ENCODE data around the gene MAPK1IP1L.
A peak's percentile ranks its signal among the peaks of the same experiment; 100 is the strongest.

Gene MAPK1IP1L

DNA sequence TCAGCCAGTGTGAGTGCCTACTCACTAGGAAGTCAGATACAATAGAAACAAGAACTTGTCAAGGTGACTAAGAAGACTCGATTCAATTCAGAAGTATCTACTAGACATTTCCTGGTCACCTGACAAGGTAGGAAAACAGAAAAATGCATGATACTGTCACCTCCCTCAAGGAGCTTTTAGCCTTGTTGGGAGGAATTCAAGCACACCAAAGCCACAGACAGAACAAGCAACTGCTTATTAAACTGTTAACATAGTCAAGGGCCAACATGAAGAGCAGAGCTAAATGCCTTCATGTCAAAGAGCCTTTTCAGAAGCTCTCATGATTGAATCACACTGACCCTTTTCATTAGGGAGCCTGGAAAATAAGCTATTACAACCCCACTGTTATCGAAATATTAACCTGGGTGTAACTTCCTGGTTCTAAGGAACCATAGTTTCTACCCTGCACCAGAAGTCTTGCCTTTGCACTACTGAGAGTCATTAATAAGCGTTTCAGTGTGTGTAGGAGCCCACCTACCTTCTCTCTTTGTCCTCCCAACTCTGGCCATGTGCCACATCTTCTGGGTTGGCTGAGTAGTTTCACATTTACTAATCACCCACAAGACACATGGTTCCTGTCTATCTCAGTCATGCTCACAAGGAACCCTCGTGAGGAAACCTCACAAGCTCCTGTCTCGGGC, 46.6 kb downstream of the MAPK1IP1L start:
- DNase-seq (ENCODE audit: low spot score), result no peak

DNA sequence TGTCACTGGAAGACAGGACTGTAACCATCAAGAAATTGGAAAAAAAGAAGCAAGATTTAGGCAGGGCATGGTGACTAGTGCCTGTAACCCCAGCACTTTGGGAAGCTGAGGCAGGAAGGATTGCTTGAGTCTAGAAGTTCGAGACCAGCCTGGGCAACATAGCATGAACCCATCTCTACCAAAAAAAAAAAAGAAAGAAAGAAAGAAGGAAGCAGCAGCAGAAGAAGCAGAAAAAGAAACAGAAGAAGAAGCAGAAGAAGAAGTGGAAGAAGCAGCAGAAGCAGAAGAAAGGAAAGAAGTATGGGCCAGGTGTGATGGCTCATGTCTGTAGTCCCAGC, 47.1 kb downstream of the MAPK1IP1L start:
- DNase-seq (ENCODE audit: low spot score), result no peak

DNA sequence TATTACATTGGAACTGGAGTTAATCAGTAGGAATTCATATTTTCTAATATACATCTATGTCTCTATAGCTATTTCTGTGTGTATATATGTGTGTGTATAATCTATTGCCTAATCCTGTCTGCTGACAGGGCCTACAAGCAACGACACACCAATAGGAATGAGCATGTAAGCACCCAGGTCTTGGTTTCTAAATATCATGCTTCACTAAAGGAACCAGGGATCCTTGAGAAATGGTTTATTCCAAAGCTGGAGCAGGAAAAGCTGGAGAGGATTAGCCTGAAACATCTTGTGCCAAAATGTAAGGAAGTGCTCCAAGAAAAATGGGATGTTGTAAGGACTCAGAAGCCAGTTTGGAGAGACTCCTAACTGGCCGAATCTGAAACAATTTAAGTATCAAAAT, 48.3 kb downstream of the MAPK1IP1L start:
- DNase-seq (ENCODE audit: low spot score), result no peak

DNA sequence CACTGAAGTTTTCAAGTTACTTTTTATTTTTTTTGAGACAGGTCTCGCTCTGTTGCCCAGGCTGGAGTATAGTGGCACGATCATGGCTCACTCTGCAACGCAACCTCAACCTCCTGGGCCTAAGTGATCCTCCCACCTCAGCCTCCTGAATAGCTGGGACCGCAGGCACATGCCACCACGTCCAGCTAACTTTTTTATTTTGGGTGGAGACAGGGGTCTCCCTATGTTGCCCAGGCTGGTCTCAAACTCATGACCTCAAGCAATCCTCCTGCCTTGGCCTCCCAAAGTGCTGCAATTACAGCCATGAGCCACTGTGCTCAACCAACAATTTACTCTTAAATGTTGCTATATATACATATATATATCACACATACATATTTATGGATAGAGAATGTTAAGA, 50.3 kb downstream of the MAPK1IP1L start:
- no peak for DNase-seq (ENCODE audit: low spot score)

DNA sequence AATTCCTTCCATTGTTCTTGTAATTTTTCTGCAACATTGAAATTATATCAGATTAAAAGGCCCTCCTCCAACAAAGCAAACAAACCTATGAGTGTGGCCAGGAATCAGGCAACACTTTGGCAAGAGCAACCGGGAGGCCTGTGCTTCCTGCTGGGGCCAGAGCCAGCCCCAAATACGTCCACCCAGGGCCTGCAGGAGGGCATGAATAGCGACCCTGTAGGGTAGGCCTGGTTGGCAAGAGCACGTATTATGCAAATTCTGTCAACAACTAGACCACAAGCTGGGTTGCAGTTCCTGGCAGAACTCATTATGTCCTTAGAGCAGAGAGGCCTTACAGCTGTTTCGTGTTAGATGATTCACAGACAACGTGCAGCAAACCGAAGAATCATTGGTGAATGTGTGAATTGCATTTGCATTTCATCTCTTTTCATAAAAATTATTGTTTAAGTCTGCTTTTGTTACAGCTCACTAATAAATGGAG, 50.7 kb downstream of the MAPK1IP1L start:
- DNase-seq (ENCODE audit: low spot score), result peak; percentile 70

DNA sequence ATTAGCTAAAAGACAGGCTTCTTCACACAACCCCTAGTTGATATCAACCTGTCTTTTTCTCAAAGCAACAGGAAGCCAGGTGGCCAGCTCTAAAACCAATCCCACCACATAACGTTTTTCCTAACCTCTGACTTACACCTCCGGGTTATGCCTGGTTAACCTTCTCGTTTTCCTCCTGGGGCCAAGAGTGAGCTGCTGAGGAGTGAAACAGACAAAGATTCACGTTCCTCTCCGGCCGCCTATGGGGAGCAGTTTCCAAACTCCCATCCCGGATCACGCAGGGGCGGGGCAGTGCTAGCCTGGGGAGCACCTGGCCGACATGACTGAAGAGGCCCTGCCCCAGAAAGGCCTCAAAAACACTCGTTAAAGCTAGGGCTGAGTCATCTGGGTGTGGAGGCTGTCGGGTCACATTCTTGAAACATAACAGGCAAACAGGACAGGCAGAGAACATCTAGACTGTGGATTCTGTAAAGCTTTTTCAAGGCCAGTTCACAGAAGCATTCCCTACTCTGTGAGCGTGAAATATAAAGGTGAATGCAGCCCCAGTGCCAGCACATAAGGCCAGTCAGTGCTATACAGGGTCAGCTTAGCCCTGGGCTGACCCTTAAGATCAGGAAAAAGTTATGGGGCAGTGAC, 51.7 kb downstream of the MAPK1IP1L start:
- peak; percentile 75 for DNase-seq (ENCODE audit: low spot score)

DNA sequence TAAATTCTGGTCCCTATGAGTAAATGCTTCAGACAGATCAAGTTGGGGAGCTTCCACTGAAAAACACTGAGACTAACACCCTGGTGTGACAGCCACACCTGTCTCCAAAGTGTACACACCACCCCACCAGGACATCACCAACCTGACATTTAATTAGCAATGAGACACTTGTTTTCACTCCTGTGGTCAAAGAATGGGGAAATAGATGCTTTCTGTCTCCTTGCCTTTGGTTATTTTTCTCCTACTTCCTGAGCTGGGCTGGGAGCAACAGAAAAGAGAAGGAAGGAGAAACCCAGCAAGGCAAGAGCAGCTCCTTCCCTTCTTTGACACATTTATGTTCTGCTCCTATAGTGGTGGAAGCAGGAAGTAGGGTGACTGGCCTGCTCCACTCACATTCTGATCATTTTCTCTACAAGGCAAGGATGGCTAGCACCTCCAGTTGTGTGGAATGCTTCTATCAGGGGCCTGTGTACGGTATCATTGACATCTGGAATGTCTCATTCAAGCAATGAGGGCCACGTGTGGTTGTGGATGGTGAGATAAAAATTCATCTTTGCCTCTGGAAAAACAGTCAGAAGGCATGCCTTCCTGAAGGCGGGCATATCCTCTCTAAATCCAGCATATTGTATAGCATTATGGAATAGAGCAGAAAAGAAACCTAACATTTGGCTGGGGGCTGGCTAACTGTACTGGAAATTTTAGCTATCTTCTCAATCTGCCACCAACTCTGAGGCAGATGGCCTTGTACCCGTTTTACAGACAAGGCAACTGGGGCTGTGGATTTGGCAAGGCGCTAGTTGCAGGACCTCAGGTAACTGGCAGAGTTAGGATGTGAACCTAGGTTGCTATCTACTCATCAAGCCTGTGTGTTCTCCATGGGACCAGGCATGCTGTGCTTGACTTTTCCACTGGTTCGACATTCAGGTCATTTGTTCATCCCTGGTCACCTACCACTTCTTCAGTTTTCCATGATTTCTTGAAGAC, 52.8 kb downstream of the MAPK1IP1L start:
- DNase-seq (ENCODE audit: low spot score), result no peak

DNA sequence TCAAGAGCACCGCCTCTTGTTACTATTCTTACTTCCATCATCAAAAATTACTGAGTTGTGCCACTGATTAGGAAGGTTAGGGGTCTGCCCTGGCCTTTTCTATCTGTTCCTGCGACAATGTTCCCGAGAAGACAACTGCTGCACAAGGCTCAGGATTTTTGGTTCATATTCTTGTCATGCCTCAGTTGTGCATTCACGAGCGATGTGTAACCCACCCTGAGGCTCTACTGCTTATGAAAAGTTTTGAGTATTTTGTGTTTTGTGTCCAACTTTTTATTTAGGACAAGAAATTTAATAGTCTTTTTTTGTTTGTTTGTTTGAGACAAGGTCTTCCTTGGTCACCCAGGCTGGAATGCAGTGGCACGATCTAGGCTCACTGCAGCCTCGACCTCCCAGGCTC, 54.5 kb downstream of the MAPK1IP1L start:
- no peak for DNase-seq (ENCODE audit: low spot score)

DNA sequence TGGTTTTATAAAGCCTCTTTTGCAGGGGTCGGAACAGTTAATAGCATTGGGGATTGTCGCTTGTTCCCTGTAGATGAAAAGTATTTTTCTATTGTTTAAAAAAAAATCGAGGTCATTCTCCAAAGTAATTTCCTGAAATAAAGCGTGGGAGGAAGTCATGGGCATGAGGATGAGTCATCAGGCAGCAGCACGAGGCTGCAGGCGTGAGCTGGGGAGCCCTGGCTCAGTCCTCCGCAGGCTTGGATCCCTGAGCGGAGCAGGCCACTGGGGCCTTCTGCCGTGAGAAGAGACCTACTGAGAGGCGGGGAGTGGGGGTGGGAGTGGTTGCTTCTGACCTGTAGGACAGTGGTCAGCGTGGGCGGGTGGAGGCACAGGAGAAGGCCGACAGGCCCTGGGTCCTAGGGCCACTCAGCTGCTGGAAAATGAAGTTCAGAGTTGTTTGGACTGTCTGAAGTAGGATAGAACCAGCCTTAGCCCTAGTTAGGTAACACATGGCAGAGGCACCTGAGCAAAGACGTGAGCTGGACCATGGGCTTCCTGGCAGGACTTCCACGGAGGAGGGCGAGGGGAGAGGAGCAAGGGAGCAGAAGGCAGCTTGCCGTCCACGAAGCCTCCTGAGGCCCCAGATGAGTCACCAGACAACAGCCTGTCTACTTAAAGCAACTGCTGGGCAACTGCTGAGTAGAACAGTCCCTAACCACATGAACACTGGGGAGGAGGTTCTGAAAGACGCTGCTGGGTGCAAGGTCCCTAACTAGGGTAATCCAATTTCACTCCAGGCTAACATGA, 56.5 kb downstream of the MAPK1IP1L start:
- DNase-seq (ENCODE audit: low spot score), result peak; percentile 75

DNA sequence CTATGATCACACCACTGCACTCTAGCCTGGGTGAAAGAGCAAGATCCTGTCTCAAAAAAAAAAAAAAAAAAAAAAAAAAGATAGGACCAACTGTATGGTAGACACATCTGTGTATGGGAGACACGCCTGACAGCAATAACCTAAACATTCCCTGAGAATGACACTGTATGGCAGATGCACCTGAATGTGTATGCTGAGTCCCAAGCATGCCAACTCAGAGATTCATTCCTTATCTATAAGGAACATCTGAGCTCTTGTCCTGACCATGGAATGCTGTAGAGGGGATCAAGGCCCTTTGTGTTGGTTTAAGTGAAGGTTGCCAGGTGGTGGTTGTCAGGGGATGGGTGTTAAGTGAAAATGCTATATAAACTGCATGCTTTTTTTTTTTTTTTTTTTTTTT, 58.4 kb downstream of the MAPK1IP1L start:
- DNase-seq (ENCODE audit: low spot score), result no peak

DNA sequence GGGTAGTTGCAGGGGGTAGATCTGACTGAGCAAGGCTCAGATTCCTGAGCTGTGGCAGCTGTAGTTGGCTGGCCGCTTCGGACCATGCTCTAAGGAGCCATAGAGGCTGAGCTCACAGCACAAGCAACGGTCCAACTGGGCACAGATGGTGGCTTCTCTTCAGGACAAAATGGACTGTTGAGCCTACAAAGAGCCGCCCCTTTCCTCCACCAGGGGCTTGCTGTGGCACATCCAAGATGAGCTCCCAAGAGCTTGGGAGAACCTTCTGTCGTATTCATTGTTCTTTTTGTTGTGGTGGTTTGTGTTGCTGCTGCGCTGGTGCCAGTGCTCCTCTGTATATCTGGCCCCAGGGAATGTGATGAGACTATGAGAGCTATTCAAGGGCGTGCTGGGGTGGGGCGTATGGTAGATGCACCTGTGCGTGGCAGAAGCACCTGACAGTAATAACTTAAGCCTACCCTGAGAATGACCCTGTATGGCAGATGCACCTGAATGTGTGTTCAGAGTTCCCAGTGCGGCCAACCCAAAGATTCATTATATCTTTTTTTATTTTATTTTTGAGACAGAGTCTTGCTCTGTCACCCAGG, 59.8 kb downstream of the MAPK1IP1L start:
- no peak for DNase-seq (ENCODE audit: low spot score)

DNA sequence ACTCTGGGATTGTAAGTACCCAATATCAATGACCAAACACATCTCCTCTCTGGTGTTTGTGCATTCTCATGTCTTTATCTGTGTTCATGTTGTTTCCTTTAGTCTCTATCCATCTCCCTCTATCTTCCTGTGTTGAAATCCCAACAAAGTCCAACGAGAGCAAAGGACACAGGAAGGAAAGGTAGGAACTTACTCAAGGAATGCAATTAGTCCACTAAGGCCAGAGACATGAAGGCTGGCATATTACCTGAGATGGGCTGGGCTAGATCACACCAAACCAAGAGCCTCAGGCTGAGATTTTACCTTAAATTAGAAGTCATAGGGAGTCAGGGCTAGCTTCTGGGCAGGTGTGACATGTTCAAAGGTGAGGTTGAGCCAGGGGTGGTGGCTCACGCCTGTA, 63.3 kb downstream of the MAPK1IP1L start:
- DNase-seq (ENCODE audit: low spot score), result no peak

DNA sequence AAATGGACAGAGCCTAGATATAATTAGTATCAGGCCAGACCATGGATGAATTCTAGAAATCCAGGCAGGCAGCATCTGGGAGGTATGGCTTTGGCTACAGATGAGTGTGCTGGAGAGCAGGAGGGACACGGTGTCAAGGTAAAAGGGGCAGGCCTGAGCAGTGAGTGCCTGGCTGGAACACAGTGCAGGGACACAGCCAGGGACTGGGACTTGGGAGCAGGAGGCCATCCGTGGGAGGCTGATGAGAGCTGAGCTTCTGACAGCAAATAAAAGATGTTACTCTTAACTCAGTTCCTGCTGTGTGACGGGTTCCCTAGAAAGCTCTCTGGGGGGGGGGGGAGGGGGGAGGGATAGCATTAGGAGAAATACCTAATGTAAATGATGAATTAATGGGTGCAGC, 64.0 kb downstream of the MAPK1IP1L start:
- DNase-seq (ENCODE audit: low spot score), result no peak

DNA sequence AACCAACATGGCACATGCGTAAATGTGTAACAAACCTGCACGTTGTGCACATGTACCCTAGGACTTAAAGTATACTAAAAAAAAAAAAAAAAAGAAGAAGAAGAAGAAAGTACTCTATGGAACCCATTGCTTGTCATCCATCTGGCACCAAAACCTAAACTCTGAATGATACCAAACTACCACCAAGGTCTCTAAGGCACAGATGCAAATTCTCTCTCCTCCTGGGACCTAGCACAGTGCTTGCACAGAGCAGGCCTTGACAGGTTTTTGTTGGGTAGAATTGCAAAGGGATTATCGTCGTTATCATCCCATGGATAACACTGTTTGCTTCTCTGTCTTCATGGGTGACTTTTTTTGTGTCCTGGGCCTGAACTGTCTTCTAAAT, 64.4 kb downstream of the MAPK1IP1L start:
- no peak for DNase-seq (ENCODE audit: low spot score)

DNA sequence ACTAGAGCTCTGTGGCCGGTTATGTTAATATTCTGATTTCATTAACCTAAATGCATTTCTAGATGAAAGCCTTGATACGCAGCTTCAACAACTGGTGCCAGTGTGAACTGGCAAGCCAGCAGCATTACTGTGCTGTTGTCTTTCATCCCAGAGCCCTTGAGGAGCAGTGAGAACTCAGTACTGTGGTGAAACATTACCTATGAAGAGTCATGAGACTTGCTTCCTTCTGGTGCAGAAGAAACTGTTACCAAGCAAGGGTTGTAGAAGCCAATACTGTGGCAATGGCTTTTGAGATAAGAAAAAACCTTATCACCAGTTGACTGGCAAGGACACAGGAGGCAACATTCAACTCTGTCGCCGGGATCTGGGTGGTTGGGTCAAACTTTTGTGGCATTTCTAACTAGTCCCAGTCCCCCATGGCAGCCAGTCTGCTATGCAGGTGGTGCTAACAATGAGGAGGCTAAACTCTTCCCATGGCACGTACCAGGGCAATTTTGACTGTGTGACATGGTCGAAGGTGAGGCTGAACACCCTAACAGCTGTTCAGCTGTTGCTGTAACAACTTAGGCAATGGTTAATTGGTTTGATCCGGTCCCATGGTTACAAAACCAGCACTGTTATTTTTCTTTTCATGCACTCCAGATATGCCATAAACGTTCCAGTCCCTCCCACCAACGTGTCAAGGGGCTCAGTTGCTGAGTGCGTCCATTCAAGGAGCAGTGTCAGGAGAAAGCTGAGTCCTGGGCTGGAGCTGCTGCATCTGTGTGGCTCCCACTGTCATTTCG, 65.0 kb downstream of the MAPK1IP1L start:
- no peak for DNase-seq (ENCODE audit: low spot score)

DNA sequence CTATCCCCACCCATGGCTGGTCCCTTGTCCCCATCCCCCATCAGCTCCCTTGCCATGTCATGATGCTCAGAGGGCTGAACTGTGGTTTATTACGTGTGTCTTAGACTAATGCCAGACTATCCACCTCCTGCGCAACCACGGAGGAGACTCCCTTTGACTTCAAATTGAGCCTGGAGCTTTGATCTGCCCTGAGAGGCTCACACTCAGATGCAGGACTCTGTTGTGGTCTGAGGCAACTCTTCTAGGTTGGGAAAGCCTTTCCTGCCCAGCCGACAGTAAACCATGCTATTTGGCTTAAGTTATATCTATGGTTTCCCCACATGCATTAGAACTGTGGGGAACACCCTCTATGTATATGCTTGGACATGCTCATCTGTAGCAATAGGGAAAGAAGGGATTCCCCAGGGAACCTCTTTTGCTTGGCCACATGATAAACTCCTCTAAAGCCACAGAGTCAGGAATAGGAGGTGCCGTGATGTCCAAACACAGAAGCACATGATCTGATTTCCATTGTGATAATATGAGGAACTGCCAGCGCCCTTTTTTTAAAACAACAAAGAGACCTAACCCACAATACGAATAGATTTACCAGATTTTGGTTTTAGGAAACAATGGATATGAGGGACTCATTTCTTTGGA, 66.5 kb downstream of the MAPK1IP1L start:
- no peak for DNase-seq (ENCODE audit: low spot score)

DNA sequence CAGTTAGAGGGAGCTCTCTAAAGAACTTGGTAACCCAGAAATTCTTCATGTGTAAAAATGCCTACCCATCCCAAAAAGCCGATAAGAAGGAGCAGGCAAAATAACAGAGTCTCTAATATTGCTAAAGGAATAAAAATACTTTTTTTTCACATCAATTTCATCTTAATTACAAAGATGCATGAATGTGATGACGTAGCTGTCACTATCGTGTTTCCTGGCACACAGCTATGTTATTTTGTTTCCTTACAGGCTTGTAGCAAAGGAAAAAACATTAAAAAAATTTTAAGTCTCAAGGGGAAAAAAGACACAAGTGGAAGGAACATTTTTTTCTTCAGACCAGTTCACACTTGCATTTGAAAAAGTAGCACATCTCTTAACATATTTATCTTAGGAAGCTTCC, 67.3 kb downstream of the MAPK1IP1L start:
- no peak for DNase-seq (ENCODE audit: low spot score)

Data from iPS-NIHi11 (cell line).